Effector CD4-positive, alpha-beta T cell (primary cell): ENCODE data around the gene MTSS2.
A peak's percentile ranks its signal among the peaks of the same experiment; 100 is the strongest.

Experiments used
- DNase-seq: peaks from one replicate; pipeline ENCODE4 v3.0.0-alpha.2; 2020
- total RNA-seq: gene quantifications from one replicate; lab custom pipeline; 2026; lab: John Stamatoyannopoulos, UW

MTSS2 gene, protein sequence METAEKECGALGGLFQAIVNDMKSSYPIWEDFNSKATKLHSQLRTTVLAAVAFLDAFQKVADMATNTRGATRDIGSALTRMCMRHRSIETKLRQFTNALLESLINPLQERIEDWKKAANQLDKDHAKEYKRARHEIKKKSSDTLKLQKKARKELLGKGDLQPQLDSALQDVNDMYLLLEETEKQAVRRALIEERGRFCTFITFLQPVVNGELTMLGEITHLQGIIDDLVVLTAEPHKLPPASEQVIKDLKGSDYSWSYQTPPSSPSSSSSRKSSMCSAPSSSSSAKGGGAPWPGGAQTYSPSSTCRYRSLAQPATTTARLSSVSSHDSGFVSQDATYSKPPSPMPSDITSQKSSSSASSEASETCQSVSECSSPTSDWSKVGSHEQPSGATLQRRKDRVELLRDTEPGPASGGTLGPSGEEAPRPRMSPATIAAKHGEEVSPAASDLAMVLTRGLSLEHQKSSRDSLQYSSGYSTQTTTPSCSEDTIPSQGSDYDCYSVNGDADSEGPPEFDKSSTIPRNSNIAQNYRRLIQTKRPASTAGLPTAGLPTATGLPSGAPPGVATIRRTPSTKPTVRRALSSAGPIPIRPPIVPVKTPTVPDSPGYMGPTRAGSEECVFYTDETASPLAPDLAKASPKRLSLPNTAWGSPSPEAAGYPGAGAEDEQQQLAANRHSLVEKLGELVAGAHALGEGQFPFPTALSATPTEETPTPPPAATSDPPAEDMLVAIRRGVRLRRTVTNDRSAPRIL
- 4.5 reads per million, percentile 18 among the genes with 10 or more reads in this experiment for total RNA-seq

GRCh38 chr16:70685938-70686375 is at the start of gene MTSS2:
Gene MTSS2, minus strand, starts transcription at chr16:70686053. Its CDS starts 262 bp downstream, at chr16:70685791.
- DNase-seq = no peak

- DNase-seq = no peak
Measured at GRCh38 chr16:70735141-70735979, 49.5 kb upstream of the MTSS2 start.

DNA sequence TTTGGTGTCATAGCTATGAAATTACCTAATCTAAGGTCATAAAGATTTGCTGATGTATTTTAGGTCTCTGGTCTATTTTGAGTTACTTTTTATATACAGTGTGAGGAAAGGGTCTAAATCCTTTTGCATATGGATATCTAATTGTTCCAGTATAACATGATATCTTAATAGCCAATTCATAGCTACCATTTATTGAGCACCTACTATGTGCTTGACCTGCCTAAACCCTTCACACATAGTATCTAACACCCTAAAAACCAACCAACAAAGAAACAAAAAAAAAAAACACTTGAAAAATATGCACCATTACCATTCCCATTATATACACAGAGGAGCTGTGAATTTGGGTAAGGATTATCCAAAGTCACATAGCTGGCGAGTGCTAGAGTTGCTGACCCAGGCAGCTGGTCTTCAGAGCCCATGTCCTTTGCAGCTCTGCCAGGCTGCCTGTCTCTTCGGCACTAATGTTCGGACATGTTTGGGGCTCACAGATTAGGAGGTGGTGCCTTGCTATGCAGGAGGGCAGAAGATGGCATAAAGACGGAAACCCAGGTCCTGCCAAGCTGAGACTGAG is 48.8 kb upstream of the MTSS2 start:
- DNase-seq = no peak

- DNase-seq = no peak
Measured at GRCh38 chr16:70730944-70731343, 45.1 kb upstream of the MTSS2 start.

DNA sequence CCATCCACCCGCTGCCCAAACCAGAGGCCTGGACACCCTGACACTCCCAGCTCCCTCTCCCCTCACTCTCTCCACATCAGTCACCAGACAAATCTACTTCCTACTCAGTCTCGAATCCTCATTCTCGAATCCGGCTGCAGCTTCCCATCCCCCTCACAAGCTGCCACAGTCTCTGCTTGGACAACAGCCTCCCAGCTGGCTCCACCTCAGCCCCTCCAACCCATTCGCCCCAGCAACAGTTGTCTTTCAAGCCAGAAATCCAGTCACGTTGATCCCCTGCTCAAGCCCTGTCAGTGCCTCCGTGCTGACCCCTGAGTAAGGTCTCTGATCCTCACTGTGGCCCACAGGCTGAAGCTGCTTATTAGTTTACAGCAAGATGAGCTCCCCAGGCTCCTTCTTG is 44.2 kb upstream of the MTSS2 start:
- DNase-seq = no peak

- no peak for DNase-seq
Measured at GRCh38 chr16:70729292-70729691, 43.4 kb upstream of the MTSS2 start.

GRCh38 chr16:70728150-70728549 is 42.3 kb upstream of the MTSS2 start:
- DNase-seq = no peak

DNA sequence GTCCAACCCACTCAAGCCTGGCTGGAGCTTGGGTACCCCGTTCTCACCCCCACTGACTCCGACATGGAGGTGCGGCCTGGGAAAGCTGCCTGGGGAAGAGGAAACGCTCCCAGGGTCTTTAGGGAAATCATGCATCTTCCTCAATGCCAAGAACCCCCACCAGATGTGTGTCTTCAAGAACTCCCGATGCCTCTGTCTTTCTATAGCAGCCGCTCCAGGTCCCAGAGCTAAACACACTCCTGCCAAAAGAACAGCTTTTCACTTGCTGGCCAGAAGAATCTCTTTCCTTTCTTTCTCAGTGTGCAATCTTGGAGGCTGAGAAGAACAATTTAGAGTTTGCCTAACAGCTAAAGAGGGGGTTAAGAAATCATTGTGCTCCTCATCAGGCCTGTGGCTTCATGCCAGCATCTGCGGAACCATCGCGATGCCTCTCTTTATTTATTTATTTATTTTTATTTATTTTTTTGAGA is 41.1 kb upstream of the MTSS2 start:
- DNase-seq = no peak

GRCh38 chr16:70725912-70726828 is 40.3 kb upstream of the MTSS2 start:
- DNase-seq = no peak

DNA sequence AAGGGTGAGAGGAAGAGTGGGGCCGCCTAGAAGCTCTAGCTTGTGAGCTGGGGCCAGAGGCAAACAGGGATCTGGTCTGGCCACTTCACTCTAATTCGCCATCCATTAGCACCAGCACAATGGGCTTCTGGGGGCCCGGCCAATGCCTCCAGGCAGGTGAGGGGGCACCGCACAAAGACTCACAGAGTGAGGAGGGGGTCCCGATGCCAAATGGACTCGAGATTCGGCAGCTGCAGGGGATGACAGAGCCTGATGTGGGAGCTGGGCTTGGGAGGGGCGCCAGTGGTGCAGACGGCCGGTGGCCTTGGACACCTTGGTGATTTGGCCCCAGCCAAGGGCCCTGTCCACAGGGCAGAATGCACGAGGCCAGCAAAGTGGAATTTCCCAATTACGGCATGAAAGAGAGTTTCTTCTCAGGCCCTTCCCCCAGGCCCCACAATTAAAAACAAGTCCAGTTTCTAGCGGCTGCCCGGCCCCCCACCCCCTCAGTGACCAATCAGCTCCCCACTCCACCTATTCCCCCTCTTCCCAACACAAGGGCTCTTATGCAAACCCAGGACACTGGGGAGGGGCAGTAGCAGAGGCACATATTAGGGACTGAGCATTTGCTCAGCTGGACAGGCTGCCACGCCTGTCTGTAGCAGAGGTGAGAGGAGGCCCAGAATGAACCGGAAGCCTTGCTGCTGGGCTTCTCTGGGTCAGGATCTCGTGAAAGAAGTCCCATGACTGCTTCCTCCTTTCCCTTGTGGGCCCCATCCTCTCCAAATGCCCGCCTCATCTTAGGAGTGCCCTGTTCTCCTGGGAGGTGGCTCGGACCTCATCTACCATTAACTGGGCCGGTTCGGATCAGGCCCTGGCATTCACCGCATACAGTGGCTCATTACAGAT is 39.4 kb upstream of the MTSS2 start:
- DNase-seq = no peak

- no peak for DNase-seq
Measured at GRCh38 chr16:70724146-70725023, 38.5 kb upstream of the MTSS2 start.

DNA sequence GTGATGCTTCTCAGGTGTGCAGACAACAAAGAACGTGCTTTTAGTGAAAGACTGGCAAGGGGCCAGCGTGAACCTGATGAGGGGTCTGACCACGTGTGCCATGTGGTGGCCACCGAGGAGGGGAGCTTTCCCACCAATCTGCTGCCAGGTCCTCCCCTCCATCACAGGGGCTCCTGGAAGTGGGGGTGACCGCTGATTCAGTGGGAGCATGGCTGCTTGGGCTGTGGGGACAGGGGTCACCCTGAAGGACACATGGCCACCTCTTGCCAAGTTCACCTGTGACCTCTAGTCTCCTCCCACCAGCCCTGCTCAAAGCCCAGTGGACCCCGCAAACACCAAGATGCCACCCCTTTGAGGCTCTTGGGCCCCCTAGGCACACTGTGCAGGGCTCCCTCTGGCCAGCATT is 37.9 kb upstream of the MTSS2 start:
- DNase-seq = no peak

GRCh38 chr16:70721202-70721963 is 35.5 kb upstream of the MTSS2 start:
- DNase-seq = no peak

- no peak for DNase-seq
Measured at GRCh38 chr16:70720425-70721201, 34.8 kb upstream of the MTSS2 start.

- no peak for DNase-seq
Measured at GRCh38 chr16:70717065-70717464, 31.2 kb upstream of the MTSS2 start.

DNA sequence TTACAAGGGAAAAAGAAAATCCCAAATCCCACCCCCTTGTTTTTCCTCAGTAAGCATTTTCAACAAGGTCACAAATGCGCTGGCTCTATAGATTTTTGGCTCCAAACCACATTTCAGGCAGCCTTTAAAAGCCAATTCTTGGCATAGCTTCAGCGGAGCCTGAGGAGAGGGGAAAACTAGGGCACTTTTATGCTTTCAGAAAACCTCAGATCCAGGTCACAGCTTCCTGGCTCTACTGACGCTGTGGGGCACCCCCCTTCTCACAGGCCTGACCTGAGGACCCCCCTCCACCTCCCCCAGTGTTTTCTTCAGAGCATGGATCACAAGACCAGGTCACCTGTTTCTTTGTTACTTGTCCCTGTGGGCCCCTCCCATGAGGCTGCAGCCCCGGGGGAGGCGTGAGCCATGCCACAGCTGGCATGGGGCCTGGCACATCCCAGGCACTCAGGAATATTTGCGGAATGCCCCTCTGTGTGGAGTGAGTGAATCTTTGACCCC is 30.1 kb upstream of the MTSS2 start:
- no peak for DNase-seq
